Stimulated activated CD8-positive, alpha-beta memory T cell treated with anti-CD3 and anti-CD28 coated beads, Interleukin-7, amount 100 ng/mL, for 1 hour (primary cell): ENCODE data around the gene TEPSIN.

Experiments
- DNase-seq, 2 donors: peaks; one replicate each; pipeline ENCODE4 v3.0.0-alpha.2; 2020; ENCODE audit warnings: low read depth in 2 of 2

The TEPSIN gene

DNA sequence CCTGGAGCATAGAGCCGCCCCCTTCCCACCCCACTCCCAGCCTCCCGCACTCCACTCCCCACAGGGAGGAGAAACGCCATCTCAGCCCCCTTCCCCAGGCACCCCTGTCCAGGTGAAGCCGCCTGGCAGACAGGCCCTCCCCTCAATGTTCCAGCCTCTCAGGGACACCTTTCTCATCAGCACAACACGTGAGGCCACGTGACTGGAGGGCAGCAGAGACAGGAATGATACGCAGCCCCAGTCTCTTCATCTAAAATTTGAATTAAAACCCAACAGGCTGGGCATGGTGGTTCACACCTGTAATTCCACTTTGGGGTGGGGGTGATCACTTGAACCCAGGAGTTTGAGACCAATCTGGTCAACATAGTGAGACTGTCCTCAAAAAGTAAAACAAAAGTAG is 52.7 kb downstream of the TEPSIN start:
- no peak for DNase-seq

DNA sequence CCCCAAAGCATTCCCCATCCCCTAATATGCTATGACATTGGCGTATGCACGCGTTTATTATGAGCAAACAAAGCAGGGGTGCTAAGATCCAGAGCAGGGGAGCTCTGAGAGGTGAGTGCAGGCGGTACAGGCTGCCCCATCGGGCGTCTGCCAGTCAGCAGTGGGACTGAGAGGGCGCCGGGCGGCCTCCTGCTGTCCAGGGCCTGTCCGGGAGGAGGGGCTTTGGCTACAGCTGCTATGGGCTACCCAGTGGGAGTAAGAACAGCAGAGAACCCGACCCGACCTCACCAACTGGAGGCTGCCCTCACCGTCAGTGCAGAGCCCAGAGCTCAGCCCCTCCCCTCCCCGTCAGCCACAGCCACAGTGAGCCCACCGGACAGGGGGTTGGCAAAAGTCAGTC is 54.3 kb downstream of the TEPSIN start:
- DNase-seq: no peak

DNA sequence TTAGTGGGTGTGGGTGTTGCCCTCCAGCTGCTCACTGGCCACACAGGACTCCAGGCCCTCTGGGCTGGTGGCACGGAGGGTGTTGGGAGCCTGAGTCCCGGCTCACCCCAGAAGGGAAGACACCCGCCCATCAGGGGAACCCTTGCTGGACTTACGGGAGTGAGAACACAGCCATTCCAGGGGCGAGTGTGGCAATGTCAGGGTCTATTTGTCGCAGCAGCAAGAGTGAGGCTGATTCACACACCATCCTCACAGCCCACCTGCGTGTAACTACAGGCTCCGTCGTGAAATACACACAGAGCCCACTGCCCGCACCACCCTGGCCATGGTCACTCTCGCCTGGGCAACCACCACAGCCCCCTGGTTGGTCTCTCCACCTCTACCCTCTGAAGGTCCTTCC is 55.0 kb downstream of the TEPSIN start:
- DNase-seq: no peak

DNA sequence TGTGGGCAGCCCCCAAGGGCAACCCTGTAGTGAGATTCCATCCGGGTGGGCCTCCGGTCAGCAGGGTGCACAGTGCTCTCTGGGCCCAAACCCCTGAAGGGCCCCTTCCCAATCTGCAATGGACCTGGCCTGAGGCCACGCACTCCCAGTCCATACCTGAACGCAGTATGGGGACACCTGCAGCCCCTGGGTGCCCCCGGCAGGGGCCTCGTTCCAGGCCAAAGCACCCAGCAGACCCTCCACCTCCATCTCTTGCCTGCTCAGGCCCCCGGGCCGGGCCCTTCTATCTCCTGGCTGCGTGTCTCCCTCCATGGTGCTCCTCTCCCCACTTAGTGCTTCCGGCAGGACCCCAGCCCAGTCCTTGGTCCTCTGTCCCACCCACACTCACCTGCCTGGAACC is 55.5 kb downstream of the TEPSIN start:
- DNase-seq: no peak

DNA sequence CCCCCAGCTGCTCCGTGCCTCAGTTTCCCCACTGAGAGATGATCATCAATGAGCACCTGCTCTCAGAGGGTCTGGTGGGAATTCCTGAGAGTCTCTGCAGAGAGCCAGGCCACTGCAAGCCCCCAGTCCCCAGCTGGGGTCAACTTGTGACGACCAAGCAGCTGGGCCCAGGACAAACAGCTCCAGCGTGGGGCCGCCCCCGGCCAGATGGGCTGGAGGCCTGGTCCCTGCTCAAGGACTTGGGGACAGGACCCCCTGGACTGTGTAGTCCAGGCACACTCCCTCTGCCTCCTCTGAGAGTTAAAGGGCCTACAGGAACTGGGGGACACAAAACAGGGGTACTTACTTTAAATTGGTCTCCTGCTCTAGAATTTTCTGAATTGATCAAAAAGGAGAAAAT is 56.3 kb downstream of the TEPSIN start:
- no peak for DNase-seq

DNA sequence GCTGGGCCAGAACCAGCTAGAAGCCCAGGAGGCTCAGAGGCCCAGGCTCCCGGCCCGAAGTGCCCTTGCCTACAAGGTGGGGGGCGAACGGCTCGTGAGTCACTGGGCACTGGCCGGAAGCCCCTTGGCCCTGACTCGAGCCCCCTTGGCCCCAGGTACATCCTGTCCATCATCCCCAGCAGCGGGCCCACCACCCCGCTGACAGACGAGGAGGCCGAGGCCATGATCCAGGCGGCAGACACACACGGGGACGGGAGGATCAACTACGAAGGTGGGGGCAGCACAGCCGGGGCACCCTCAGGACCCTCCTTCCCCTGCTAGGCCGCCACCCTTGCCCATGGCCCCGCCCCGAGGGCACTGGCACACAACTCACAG is 57.1 kb downstream of the TEPSIN start:
- no peak for DNase-seq

DNA sequence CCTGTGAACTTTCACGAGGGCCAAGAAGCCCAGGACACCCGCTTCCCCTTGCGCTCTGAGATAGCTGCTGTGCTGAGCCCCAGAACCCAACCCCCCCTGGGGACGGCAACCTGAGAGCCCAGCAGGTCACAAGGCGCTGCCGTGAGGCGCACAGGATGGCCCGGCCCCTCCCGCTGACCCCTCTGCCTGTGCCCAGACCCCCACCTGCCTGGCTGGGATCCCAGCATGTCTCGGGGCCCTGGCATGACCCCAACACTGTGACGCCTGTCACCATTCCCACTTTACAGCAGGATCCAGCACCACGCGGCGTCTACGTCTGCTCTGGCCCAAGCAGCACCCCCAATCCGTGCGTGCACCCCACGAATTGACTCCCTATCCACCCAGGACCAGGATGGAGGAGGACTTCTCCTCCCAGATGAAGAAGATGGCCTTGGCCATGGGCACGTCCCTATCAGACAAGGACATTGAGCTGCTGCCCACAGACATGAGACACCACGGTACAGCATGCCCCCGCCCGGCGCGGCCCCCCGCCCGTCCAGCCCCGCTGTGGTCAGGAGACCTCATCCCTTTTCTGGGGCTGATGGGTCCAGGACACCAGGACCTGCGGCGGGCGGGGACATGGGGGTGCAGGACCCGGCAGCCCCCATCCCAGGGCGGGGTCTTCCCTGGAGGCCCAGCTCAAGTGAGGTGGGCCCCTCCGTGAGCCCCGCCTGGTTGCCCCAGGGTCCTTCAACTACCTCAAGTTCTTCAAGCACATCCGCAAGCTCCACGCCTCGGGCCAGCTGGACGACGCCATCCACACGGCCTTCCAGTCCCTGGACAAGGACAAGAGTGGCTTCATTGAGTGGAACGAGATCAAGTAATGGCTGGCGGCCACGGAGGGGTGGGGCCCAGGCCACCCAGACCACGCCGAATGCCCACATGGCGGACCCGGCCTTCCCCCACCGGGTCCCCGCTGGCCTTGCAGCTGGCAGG is 57.7 kb downstream of the TEPSIN start:
- no peak for DNase-seq

DNA sequence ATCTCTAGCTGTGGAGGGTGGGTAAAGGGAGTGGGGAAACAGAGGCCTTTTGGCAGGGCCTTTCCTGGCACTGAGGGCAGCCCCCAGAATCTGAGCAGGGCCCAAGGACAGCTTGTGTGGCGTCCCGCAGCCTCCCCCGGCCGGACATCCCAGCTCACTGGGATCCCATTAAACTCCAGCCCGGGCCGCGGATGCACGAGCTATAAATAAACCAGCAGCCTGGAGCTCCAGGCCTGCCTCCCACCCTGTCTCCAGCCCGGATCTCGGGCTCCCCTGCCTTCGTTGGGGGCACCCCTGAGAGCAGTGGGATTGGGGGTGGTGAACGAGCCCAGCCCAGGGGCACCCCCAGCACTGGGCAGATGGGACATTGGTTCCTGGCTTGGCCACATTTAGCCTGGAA is 59.0 kb downstream of the TEPSIN start:
- DNase-seq: no peak

DNA sequence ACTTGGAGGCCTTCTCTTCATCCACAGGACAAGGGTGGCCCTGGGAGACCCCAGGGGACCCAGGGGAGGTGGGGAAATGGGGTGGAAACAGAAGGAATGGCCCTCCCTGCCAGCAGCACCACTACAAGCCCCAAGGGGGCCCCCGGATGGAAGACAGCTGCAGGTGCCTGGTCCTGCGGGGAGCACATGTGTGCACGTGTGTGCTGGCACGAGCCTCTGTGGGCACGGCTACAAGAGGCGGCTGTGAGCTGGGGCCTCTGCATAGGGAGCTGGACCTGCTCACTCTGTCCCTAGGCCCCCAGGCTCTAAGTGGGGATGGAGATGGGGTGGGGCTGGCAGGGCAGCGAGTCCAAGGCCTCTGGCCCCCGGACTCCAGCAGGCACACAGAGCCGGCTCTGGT is 59.6 kb downstream of the TEPSIN start:
- DNase-seq: no peak
